ENCODE measurements around the gene SLC4A4.

The SLC4A4 gene

GRCh38 chr4:71338846-71339593 lies at the start of gene SLC4A4:
Gene SLC4A4, plus strand, starts transcription at chr4:71339020.
- no peak for DNase-seq (ENCODE audit: extremely low read depth, low read depth)
- TF ChIP-seq CTCF (IDR thresholded peaks at IDR 0.05; ENCODE audit: low read depth, low read length): no peak

GRCh38 chr4:71290074-71290473 lies 48.7 kb upstream of the SLC4A4 start:
- no peak for TF ChIP-seq CTCF (IDR thresholded peaks at IDR 0.05; ENCODE audit: low read depth, low read length)
- peak; percentile 27 for DNase-seq (ENCODE audit: extremely low read depth, low read depth)

GRCh38 chr4:71290476-71290875 lies 48.3 kb upstream of the SLC4A4 start:
- TF ChIP-seq CTCF (IDR thresholded peaks at IDR 0.05; ENCODE audit: low read depth, low read length): no peak
- no peak for DNase-seq (ENCODE audit: extremely low read depth, low read depth)

- no peak for DNase-seq (ENCODE audit: extremely low read depth, low read depth)
- TF ChIP-seq CTCF (IDR thresholded peaks at IDR 0.05; ENCODE audit: low read depth, low read length): no peak
Observed at GRCh38 chr4:71292228-71292627, 46.6 kb upstream of the SLC4A4 start.

- DNase-seq (ENCODE audit: extremely low read depth, low read depth): no peak
- no peak for TF ChIP-seq CTCF (IDR thresholded peaks at IDR 0.05; ENCODE audit: low read depth, low read length)
Observed at GRCh38 chr4:71293705-71294104, 45.1 kb upstream of the SLC4A4 start.

GRCh38 chr4:71294301-71294700 lies 44.5 kb upstream of the SLC4A4 start:
- no peak for DNase-seq (ENCODE audit: extremely low read depth, low read depth)
- no peak for TF ChIP-seq CTCF (IDR thresholded peaks at IDR 0.05; ENCODE audit: low read depth, low read length)

- no peak for DNase-seq (ENCODE audit: extremely low read depth, low read depth)
- no peak for TF ChIP-seq CTCF (IDR thresholded peaks at IDR 0.05; ENCODE audit: low read depth, low read length)
Observed at GRCh38 chr4:71296945-71297344, 41.9 kb upstream of the SLC4A4 start.
